ENCODE measurements around the gene TOMM34. TPM values are rescaled to one million over a fixed set of nuclear protein-coding genes. Genes with fewer than 3 reads are reported as not detected.

Gene TOMM34
- polyA plus RNA-seq, 1 experiment: 48.6 TPM

DNA sequence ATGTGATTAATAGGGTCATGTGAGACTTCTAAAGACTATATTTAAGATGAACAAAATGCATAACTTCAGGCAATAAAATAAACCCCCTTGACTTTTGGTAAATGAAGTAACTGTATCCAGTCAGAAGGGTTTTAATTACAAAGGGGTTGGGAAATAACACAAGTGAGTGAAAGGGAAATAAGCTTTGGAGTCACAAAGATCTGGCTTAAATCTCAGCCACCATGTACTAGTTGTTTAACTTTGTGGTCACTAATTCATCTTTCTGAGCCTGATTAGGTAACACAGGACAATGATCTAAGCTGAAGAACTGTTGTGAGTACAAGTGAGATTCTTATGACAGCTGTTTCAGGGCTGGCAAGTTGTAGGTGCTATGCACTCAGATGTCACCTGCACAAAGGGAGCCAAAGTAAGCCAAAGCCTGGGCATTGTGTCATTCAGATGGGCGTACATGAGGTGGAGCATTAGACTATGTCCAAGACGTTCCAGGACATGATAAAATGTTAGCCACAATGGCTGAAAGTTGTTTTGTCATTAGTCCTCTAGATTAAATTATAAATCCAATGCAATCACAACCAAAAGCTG is 13.8 kb downstream of the TOMM34 start:
- H3K36me3 ChIP-seq (ENCODE audit: control insufficient read depth, insufficient read depth, low read length): peaks cover 21% of the 10 kb centered on the region

DNA sequence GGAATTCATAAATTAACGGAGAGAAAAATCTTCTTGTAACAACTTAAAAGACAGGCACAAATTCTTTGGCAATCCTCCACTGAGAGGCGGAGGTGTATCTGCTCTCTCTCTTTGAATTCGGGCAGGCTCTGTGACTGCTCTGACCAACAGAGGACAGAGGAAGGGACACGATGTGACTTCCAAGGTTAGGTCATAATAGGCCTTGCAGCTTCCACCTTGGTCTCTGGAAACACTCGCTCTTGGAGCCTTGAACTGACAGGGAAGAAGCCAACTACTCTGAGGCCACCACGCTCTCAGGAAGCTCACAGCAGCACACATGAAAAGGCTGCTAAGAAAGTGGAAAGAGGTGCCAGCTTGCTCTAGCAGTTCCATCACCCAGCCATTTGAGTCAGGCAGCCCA is 14.9 kb downstream of the TOMM34 start:
- Histone ChIP-seq H3K4me3 (ENCODE audit: low read depth, low read length) (no peak overlapping the region), H3K36me3 (ENCODE audit: control insufficient read depth, insufficient read depth, low read length) (peaks cover 16% of the 10 kb centered on the region), H3K27me3 (ENCODE audit: control insufficient read depth, insufficient read depth, low read length) (no peaks in the 10 kb centered on the region)
- DNase-seq (ENCODE audit: low read depth): no peak
- CTCF ChIA-PET: interaction anchor here (1.0 to 1.1 kb wide), 2 partner anchors 9 to 166 kb away, joined by 3 to 5 read pairs; no protein-coding TSS in a partner anchor
- TF ChIP-seq, protein P1, sequence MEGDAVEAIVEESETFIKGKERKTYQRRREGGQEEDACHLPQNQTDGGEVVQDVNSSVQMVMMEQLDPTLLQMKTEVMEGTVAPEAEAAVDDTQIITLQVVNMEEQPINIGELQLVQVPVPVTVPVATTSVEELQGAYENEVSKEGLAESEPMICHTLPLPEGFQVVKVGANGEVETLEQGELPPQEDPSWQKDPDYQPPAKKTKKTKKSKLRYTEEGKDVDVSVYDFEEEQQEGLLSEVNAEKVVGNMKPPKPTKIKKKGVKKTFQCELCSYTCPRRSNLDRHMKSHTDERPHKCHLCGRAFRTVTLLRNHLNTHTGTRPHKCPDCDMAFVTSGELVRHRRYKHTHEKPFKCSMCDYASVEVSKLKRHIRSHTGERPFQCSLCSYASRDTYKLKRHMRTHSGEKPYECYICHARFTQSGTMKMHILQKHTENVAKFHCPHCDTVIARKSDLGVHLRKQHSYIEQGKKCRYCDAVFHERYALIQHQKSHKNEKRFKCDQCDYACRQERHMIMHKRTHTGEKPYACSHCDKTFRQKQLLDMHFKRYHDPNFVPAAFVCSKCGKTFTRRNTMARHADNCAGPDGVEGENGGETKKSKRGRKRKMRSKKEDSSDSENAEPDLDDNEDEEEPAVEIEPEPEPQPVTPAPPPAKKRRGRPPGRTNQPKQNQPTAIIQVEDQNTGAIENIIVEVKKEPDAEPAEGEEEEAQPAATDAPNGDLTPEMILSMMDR (IDR thresholded peaks at IDR 0.05; ENCODE audit: insufficient read depth, low read depth, low read length): no peak
- POLR2A ChIA-PET: no interaction called here

More for the DNA sequence above, 13.8 kb downstream of the TOMM34 start:
- ChIA-PET CTCF (interaction anchor here (0.8 kb wide), 1 partner anchor 150 kb away, joined by 5 read pairs; no protein-coding TSS in a partner anchor), POLR2A (no interaction called here)
- TF ChIP-seq, protein P1 (IDR thresholded peaks at IDR 0.05; ENCODE audit: insufficient read depth, low read depth, low read length): no peak
- DNase-seq (ENCODE audit: low read depth): no peak
- Histone ChIP-seq H3K4me3 (ENCODE audit: low read depth, low read length) (no peak overlapping the region), H3K27me3 (ENCODE audit: control insufficient read depth, insufficient read depth, low read length) (no peaks in the 10 kb centered on the region)

DNA sequence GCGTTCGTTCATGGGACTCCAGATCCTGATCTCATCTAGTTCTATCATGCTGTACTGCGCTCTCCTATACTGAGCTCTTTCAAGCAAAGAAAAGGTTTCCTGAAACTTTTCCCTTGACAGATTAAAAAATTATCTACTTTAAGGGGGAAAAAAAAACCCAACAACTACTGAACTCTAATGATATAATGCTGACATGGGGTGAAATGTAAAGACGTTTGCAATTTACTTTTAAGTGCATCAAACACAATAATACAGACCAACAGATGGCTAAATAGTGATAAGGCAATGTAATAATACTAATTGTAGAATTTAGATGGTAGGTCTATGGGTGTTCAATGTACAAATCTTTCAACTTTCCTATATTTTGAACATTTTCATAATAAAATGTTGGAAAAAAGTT is 16.4 kb downstream of the TOMM34 start:
- DNase-seq (ENCODE audit: low read depth): no peak
- ChIA-PET POLR2A (no interaction called here), CTCF (interaction anchor here (1.5 kb wide), 1 partner anchor 15 kb away, joined by 6 read pairs; the partner anchor contains the start of gene TOMM34)
- Histone ChIP-seq H3K4me3 (ENCODE audit: low read depth, low read length) (no peak overlapping the region), H3K36me3 (ENCODE audit: control insufficient read depth, insufficient read depth, low read length) (peaks cover 18% of the 10 kb centered on the region), H3K27me3 (ENCODE audit: control insufficient read depth, insufficient read depth, low read length) (no peaks in the 10 kb centered on the region)
- TF ChIP-seq, protein P1 (IDR thresholded peaks at IDR 0.05; ENCODE audit: insufficient read depth, low read depth, low read length): no peak

DNA sequence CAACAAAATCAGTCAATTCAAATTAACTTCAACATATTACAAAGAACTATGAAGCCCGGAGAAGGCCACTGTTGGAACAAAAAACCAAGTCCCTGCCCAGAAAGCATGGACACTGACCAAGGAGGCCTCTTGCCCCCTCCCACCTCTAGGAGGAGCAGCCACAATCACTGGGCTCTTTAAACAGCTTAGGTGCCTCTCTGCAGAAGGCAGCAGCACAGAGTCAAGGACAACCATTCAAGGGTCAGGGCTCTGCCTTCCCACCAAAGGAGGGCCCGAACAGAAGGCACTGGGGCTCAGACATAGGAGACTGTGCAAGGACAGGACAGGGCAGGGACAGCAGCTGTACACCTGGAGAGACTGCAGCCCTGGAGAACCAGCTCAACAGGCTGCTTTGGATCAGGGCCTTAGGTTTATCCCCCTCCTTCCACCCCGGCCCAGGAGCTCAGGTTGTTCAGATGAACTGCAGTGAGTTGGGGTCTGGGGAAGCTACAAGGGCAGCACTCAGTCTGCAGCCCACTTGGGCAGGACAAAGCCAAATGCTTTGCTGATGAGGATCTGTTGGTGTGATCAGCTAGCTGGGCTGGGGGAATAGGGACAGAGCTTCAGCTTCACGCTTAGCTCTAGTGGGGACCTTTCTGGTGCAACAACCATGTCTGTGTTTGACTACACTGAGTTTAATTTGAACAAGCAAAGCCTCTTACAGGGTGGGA is 17.8 kb downstream of the TOMM34 start:
- Histone ChIP-seq H3K36me3 (ENCODE audit: control insufficient read depth, insufficient read depth, low read length) (peaks cover 17% of the 10 kb centered on the region), H3K27me3 (ENCODE audit: control insufficient read depth, insufficient read depth, low read length) (no peaks in the 10 kb centered on the region), H3K4me3 (ENCODE audit: low read depth, low read length) (no peak overlapping the region)
- DNase-seq (ENCODE audit: low read depth): no peak
- ChIA-PET CTCF (interaction anchor here (1.0 to 1.6 kb wide), 7 partner anchors 9 to 351 kb away, joined by 3 to 6 read pairs (median 3); partner anchors contain the start of gene TOMM34), POLR2A (no interaction called here)
- TF ChIP-seq, protein P1 (IDR thresholded peaks at IDR 0.05; ENCODE audit: insufficient read depth, low read depth, low read length): peak; percentile 16; the same call in 1 of the 2 replicates

DNA sequence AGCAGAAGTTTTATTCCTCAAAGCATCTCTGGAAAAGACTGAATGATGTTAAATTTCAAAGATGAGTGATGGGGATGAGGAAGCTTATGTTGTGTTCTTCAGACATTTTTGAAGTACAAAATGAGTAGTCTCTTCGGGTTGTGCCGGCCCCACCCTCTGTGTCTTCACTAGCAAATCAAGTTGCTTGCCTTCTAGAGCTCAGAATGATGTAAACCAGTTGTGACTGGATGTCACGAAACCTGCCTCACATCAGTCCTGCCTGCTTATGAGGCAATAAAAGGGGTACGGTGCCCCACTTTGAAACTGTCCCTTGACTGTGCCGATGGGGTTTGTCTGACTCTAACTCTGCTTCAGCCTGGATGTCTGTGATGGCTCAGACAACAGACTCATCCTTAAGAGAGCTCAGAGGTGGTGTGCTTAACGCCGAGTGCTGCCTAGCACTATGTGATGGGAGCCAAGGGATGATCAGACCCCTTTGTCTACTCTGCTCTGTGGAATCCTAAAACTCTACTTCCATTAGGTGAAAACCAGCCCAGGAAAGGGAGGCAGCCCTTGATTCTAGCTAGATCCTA is 19.0 kb downstream of the TOMM34 start:
- TF ChIP-seq, protein P1 (IDR thresholded peaks at IDR 0.05; ENCODE audit: insufficient read depth, low read depth, low read length): no peak
- Histone ChIP-seq H3K27me3 (ENCODE audit: control insufficient read depth, insufficient read depth, low read length) (no peaks in the 10 kb centered on the region), H3K4me3 (ENCODE audit: low read depth, low read length) (no peak overlapping the region), H3K36me3 (ENCODE audit: control insufficient read depth, insufficient read depth, low read length) (peaks cover 22% of the 10 kb centered on the region)
- DNase-seq (ENCODE audit: low read depth): no peak
- POLR2A ChIA-PET: no interaction called here
- CTCF ChIA-PET: interaction anchor here (0.7 to 1.6 kb wide), 4 partner anchors 57 to 349 kb away, joined by 3 read pairs; no protein-coding TSS in a partner anchor

Data from BJ (cell line).